Activated CD4-positive, CD25-positive, alpha-beta regulatory T cell treated with anti-CD3 and anti-CD28 coated beads, Interleukin-2, amount 50 U/mL, for 72 hours (primary cell): ENCODE results near the gene PTGES2.

Experiments
- DNase-seq: peaks from one replicate; pipeline ENCODE4 v3.0.0; 2021

PTGES2 gene

DNA sequence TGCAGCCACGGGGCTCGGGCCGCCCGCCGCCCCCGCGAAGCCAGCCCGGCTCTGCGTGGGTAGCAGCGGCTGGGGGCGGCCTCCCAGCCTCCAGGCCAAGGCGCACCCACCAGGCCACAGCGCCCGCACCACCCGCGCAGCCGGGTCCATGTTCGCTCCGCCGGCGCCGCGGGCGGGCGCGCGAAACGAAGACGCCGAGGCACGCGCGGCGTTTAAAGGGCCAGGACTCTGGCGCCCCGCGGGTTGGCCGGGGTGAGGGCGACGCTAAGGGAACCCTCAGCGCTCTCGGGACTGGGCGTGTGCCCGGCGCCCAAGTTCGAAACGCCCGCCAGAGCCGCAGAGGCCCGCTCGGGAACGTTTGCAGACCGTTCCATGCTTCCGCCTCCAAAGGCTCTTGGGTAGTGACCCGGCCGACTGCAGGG is at the start of gene PTGES2:
Gene PTGES2, minus strand, starts transcription at position 162 of the 422 bp plus-strand sequence. Its CDS starts 12 bp downstream, at position 150.
- peak; percentile 79 for DNase-seq

DNA sequence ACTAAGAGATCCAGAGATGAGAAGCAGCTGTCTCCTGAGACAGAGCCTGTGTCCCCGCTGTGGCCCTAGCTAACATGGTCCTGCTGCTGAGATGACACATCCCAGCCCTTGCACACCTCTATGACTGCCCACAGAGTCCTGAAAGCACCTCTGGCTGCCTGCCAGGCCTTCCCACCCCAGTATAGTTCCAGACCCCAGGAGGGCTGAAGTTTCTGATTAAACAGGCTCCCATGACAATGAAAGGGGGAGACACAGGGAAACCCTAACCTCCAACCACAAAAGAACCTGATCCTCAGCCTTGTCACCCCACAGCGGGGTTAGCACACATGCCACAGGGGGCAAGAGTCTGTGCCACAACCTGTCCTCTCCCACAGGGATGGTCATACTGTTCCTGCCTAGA is 48.2 kb upstream of the PTGES2 start:
- DNase-seq, result no peak

DNA sequence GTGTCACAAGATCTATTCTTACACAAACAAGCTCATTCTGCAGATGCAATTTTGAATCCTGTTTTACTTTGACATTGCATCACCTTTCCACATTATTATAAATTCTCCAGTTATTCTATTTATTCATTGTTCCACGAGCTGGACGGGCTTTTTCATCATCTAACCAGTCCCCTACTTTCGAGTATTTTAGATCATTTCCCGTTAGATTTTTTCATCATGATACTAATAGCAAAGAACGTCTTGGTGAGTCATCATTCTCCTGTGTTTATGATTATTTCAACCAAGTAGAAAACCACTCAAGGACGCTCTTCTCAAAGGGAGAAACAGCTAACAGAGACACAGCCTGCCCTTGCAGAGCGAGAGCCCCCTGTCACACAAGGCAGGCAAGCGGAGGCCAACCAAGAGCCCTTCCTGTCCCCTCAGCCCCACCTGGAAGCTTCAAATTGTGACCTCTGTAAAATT is 47.6 kb upstream of the PTGES2 start:
- DNase-seq, result no peak

DNA sequence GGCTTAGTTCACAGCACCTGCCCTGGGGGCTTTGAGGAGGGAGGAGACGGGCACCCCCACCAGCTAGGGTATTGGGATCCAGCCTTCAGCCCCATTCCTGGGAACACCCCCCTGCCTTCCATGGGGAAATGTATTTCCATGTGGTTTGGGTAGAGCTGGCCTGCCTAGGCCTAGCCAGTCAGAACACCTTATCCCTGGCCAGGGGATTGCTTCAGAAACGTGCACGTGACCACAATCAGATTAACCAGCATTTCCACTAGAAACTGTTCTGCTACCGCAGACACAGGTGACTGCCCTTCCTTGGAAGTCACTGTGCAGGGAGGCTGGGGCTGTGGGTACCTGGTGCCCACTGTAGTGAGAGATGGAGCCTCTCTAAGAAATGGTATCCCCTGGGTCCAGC is 46.5 kb upstream of the PTGES2 start:
- no peak for DNase-seq

GRCh38 chr9:128169925-128170324 is 42.4 kb upstream of the PTGES2 start:
- DNase-seq, result no peak

DNA sequence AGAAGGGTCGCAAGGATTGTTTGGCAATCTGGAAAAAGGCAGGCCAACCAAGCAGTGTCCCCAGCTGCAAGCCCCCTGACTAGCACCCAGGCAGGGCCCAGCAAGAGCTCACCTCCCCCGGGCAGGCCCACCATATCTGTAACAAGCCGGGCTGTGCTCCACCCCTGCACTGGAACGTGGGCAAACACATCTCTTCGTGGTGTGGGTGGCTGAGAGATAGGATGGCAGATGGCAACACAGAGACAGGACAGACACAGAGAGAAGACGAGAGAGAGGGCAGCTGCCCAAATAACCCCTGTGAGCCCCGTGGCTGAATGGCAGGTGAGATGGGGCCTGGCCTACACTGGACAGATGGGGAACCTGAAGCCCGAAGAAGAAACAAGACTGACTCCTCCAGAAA is 42.0 kb upstream of the PTGES2 start:
- DNase-seq, result no peak

GRCh38 chr9:128168731-128169308 is 41.3 kb upstream of the PTGES2 start:
- DNase-seq, result no peak

DNA sequence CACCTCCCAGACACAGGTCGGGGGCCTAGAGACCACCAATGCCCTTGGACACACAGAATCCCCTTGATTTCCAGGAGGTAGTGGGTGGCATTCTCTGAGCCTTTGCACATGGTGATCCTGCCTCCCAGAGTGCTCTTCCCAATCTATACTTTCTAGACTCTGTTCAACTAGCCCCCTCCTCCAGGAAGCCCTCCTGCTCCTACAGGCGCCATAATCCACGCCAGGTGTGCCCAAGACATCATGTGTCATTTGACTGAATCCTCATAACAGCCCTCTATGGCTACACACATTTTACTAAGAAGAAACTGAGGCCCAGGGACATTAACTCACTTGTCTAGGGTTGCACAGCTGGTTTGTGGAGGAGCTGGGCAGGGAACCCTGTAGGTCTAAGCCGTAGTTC is 39.7 kb upstream of the PTGES2 start:
- no peak for DNase-seq

DNA sequence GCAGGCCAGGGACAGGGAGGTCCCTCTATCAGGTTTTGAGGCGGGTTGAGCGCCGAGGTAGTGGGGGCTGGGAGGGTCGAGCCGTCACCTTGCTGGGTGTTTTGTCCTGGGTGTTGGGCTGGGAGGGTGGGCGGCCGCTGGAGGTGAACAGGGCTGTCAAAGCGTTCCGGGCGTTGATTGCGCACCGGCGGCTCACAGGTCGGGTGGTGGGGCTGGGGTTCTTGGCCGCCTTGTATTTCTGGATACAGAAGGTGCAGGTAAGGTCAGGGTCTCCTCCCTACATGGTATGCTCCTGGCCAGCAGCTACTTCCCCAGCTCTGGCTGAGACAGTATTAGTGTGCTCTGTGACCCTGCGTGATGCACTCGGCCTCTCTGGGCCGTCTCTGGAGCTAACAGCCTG is 38.6 kb upstream of the PTGES2 start:
- no peak for DNase-seq

- no peak for DNase-seq
These were observed 36.9 kb upstream of the PTGES2 start for GRCh38 chr9:128164307-128164885.

DNA sequence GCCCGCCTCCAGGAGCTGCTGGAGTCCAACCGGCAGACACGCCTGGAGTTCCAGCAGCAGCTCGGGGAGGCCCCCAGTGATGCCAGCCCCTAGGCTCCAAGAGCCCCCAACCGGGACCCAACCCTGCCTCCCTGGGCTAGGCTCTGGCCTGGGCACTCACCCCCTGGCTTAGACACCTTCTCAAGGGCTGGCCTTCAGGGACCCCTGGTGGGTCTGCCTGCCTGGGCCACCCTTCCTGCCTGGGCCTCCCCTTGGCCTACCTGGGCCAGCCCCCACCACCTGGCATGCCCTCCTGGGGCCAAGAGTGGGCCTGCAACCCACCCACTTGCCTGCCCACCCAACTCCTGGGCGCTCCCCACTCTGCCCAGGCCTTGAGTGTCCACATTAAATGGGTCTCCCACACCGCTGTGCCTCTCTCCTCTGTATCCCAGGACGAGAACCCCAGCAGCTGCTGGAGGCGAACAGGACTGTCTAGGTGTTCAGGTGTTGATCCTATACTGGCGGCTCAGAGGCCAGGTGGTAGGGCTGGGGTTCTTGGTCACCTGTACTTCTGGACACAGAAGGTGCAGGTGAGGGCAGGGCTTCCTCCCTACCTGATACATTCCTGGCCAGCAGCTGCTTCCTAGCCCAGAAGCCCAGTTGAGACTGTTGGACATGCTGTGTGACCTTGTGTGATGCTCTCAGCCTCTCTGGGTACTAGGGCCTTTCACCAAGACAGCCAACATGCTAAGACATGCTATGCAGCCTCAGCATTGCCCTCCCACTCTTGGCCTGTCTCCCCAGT is 36.2 kb upstream of the PTGES2 start:
- no peak for DNase-seq

DNA sequence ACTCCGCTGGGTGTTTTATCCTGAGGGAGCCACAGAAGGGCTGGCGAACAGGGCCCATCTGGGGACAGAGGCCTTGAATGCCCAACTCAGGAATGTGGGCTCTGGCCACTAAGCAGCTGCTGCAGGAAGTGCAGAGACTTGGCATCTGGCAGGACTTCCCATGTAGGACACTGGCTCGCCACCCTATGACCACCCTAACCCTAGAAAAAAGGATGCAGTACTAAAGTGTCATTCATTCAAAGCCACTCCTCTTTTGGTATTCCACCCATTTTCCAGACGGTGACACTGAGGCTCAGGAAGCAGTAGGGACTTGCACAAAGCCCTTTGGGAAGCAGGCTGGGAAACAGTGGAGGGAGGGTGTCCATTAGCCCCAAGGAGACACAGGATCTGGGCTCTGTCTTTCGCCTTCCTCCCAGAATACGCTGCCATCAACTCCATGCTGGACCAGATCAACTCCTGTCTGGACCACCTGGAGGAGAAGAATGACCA is 35.5 kb upstream of the PTGES2 start:
- no peak for DNase-seq

DNA sequence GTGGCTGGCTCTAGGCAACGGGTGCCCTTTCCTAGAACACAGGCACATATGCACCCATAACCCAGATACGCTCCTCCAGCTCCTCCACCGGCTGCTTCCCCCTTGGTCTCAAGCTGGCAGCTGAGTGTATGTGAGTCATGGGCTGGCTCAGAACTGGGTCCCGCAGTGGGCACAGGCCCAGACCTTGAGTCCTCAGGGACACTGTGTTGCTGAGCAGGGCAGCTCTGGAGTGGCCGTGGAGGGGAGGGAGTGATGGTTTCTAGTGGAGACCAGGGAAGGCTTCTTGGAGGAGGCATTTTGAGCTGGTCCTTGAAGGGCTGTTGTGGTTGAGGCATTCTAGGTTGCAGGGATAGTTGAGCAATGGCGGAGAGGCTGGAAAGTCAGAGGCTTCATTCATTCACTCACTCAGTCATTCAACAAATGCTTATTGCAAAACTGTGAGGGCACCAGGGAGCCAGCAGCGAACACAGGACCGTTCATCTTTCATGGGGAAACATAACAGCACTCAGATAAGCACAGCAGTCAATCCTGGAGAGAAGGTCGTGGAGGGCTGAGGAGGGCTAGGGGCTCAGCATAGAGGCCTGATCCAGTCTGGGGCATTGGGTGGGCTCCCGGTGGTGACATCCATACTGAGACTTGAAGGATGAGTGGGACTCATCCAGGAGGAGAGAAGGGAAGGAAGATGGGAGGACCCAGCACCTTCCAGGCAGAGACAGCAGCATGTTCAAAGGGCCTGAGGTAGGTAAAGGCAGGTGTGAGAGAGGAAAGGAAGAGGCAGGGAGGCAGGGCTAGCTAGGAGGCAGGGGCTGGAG is 34.9 kb upstream of the PTGES2 start:
- DNase-seq, result no peak

DNA sequence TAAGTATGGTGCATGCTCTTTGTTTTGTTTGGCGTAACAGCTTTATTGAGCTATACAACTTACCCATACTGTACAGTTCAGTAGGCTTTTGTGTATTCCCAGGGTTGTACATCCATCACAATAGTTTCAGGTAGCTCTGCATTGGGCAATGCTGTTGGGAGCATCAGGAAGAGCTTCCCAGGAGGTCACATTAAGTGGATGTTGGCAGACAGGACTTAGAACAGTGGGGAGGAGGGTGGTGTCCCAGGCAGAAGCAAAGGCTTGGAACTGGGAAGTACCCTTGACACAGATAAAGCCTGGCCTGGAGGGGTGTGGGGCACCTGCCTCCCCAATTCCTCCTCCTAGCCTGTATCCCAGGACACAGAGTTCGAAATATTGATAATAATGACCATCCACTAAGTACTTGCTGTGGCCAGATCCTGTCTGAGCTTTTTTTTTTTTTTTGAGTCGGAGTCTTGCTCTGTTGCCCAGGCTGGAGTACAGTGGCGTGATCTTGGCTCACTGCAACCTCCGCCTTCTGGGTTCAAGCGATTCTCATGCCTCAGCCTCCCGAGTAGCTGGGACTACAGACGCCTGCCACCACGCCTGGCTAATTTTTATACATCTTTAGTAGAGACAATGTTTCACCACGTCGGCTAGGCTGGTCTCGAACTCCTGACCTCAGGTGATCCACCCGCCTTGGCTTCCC is 33.8 kb upstream of the PTGES2 start:
- no peak for DNase-seq

- peak; percentile 64 for DNase-seq
These were observed 33.1 kb upstream of the PTGES2 start for GRCh38 chr9:128160603-128160987.

- DNase-seq, result peak; percentile 96
These were observed 32.5 kb upstream of the PTGES2 start, which contains the start of gene BBLN for GRCh38 chr9:128159784-128160602. Gene BBLN (plus strand): TSS chr9:128160265. CDS start chr9:128160408, 143 bp downstream.

DNA sequence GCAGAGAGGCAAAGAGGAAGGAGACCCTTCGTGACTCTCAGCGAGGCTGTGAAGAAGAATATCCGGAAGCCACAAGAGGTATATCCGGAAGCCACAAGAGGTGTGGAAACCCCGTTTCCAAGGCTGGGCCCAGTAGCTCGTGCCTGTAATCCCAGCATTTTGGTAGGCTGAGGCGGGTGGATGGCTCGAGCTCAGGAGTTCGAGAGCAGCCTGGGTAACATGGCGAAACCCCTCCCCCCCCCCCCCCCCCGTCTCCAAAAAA is 31.9 kb upstream of the PTGES2 start:
- DNase-seq, result peak; percentile 44

- DNase-seq, result no peak
These were observed 28.4 kb upstream of the PTGES2 start for GRCh38 chr9:128155736-128156500.

GRCh38 chr9:128153947-128154695 is 26.6 kb upstream of the PTGES2 start:
- no peak for DNase-seq
